NCI-H1048 (cell line): ENCODE results near the gene UFD1.
A peak's percentile ranks its signal among the peaks of the same experiment; 100 is the strongest.

Source experiments
- DNase-seq: peaks from one replicate; lab custom pipeline; 2025; lab: John Stamatoyannopoulos, UW

Gene UFD1

GRCh38 chr22:19478901-19479354 lies at the start of gene UFD1:
Gene UFD1 (minus strand): TSS chr22:19479193. CDS start chr22:19479085, 108 bp downstream.
- peak; percentile 56 for DNase-seq

- DNase-seq = no peak
These were observed 48.9 kb upstream of the UFD1 start for GRCh38 chr22:19527861-19528417.

GRCh38 chr22:19527321-19527721 lies 48.3 kb upstream of the UFD1 start:
- no peak for DNase-seq

- DNase-seq = no peak
These were observed 47.7 kb upstream of the UFD1 start for GRCh38 chr22:19526702-19527111.

GRCh38 chr22:19526076-19526701 lies 47.2 kb upstream of the UFD1 start:
- DNase-seq = no peak

GRCh38 chr22:19525666-19526065 lies 46.7 kb upstream of the UFD1 start:
- DNase-seq = no peak

GRCh38 chr22:19525116-19525660 lies 46.2 kb upstream of the UFD1 start:
- DNase-seq = no peak

- DNase-seq = no peak
These were observed 45.5 kb upstream of the UFD1 start, which contains the start of gene CLDN5 for GRCh38 chr22:19524170-19525115. Gene CLDN5 (minus strand): TSS chr22:19524410. CDS start chr22:19524255, 155 bp downstream.

- DNase-seq = no peak
These were observed 44.5 kb upstream of the UFD1 start for GRCh38 chr22:19523240-19524169.

- no peak for DNase-seq
These were observed 43.9 kb upstream of the UFD1 start for GRCh38 chr22:19522881-19523239.

GRCh38 chr22:19522190-19522880 lies 43.3 kb upstream of the UFD1 start:
- DNase-seq = no peak

- DNase-seq = no peak
These were observed 41.7 kb upstream of the UFD1 start for GRCh38 chr22:19520566-19521305.

GRCh38 chr22:19520007-19520406 lies 41.0 kb upstream of the UFD1 start:
- DNase-seq = no peak

- DNase-seq = no peak
These were observed 40.3 kb upstream of the UFD1 start for GRCh38 chr22:19519041-19519926.

- no peak for DNase-seq
These were observed 39.6 kb upstream of the UFD1 start for GRCh38 chr22:19518635-19519034.

- DNase-seq = no peak
These were observed 39.1 kb upstream of the UFD1 start for GRCh38 chr22:19517919-19518611.

GRCh38 chr22:19517171-19517500 lies 38.1 kb upstream of the UFD1 start:
- DNase-seq = no peak

- no peak for DNase-seq
These were observed 37.6 kb upstream of the UFD1 start for GRCh38 chr22:19516378-19517170.
